ENCODE measurements around the gene TSKU.

- no peak for TF ChIP-seq EZH2 (IDR thresholded peaks at IDR 0.05; ENCODE audit: borderline replicate concordance, low read depth, low read length, severe bottlenecking)
- no peak for TF ChIP-seq CTCF (IDR thresholded peaks at IDR 0.05; ENCODE audit: borderline replicate concordance, extremely low read depth, low read length, poor library complexity, severe bottlenecking)
Measured at GRCh38 chr11:76762867-76763572, 20.1 kb upstream of the TSKU start.
